Neural crest cell (in vitro differentiated cells): Measurements from ENCODE around the gene SERPINC1. TPM values are rescaled to one million over a fixed set of nuclear protein-coding genes. Genes with fewer than 3 reads are reported as not detected.

Experiments used
- DNase-seq: peaks from one replicate; pipeline ENCODE4 v3.0.0; 2021; ENCODE audit warnings: low read depth, mixed read lengths, low spot score
- H3K27ac Mint-ChIP-seq: one replicate; pipeline ENCODE4 v1.8.0; 2021; ENCODE audit warnings: mild to moderate bottlenecking, mixed read lengths; ENCODE audit not compliant: unreplicated experiment
- H3K27me3 Mint-ChIP-seq: 2 replicates; pipeline ENCODE4 v1.8.0; 2021; ENCODE audit warnings: low read depth, mild to moderate bottlenecking, mixed read lengths
- H3K36me3 Mint-ChIP-seq: 2 replicates; pipeline ENCODE4 v1.8.0; 2021; ENCODE audit warnings: low read depth, mild to moderate bottlenecking, mixed read lengths
- H3K4me1 Mint-ChIP-seq: 2 replicates; pipeline ENCODE4 v1.8.0; 2021; ENCODE audit warnings: mixed read lengths
- H3K4me3 Mint-ChIP-seq: one replicate; pipeline ENCODE4 v1.8.0; 2021; ENCODE audit warnings: mild to moderate bottlenecking, mixed read lengths
- H3K9me3 Mint-ChIP-seq: 2 replicates; pipeline ENCODE4 v1.8.0; 2021; ENCODE audit warnings: mixed read lengths
- total RNA-seq: library from RNA; stranded (reverse); gene quantifications from 2 replicates; pipeline ENCODE4 v1.2.1, GENCODE V29; 2021
- TF ChIP-seq, protein P1 (sequence below): fragments of 200-600 bp; sonication (generic); conservative IDR thresholded peaks from 2 replicates; pipeline ENCODE4 v1.5.0; 2021; ENCODE audit warnings: antibody characterized with exemption, mild to moderate bottlenecking

SERPINC1 gene
- total RNA-seq, 1 donor from 2014 or later = not detected

DNA sequence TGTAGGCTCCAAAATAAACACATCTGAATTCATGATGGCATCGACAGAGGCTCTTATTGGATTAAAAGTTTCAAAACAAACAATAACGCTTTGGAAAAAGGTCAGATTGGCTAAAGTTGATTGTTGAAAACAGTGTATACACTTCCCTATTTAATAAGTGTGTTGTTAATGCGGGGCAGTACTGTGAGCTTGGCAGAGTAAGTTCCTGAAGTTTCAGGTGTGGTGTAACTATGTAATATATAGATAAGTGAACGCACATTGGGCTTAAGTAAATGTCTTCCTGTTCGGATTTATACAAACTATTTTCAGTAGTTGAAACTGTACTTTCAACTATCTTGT is 48.1 kb downstream of the SERPINC1 start:
- peaks cover 44% of the 10 kb centered on the region for H3K36me3 Mint-ChIP-seq
- H3K9me3 Mint-ChIP-seq = no peaks in the 10 kb centered on the region
- H3K4me1 Mint-ChIP-seq = peaks cover 61% of the 10 kb centered on the region
- TF ChIP-seq, protein P1, sequence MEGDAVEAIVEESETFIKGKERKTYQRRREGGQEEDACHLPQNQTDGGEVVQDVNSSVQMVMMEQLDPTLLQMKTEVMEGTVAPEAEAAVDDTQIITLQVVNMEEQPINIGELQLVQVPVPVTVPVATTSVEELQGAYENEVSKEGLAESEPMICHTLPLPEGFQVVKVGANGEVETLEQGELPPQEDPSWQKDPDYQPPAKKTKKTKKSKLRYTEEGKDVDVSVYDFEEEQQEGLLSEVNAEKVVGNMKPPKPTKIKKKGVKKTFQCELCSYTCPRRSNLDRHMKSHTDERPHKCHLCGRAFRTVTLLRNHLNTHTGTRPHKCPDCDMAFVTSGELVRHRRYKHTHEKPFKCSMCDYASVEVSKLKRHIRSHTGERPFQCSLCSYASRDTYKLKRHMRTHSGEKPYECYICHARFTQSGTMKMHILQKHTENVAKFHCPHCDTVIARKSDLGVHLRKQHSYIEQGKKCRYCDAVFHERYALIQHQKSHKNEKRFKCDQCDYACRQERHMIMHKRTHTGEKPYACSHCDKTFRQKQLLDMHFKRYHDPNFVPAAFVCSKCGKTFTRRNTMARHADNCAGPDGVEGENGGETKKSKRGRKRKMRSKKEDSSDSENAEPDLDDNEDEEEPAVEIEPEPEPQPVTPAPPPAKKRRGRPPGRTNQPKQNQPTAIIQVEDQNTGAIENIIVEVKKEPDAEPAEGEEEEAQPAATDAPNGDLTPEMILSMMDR = no peak
- H3K27me3 Mint-ChIP-seq = peaks cover 8% of the 10 kb centered on the region
- DNase-seq = no peak
- H3K4me3 Mint-ChIP-seq = peak overlapping the region; percentile 100
- peak overlapping the region; percentile 38 for H3K27ac Mint-ChIP-seq

GRCh38 chr1:173868266-173869020 is 48.7 kb downstream of the SERPINC1 start, which contains the start of gene ZBTB37:
Gene ZBTB37, plus strand, starts transcription at chr1:173868380. Its CDS starts 1,846 bp downstream, at chr1:173870226.
- TF ChIP-seq, protein P1 = no peak
- H3K27ac Mint-ChIP-seq = peak within 1 kb of the TSS; percentile 99
- peaks cover 49% of the 10 kb centered on the region for H3K36me3 Mint-ChIP-seq

GRCh38 chr1:173867753-173868265 is 49.3 kb downstream of the SERPINC1 start, which contains the start of gene GAS5:
Gene GAS5, minus strand, starts transcription at chr1:173867989.
- DNase-seq = peak; percentile 96
- TF ChIP-seq, protein P1 = no peak
- Mint-ChIP-seq H3K36me3 (peaks cover 49% of the 10 kb centered on the region), H3K9me3 (no peaks in the 10 kb centered on the region), H3K27ac (peak within 1 kb of the TSS; percentile 99), H3K4me1 (peaks cover 62% of the 10 kb centered on the region), H3K4me3 (peak within 1 kb of the TSS; percentile 100), H3K27me3 (peaks cover 8% of the 10 kb centered on the region)

More at GRCh38 chr1:173868266-173869020, 48.7 kb downstream of the SERPINC1 start, which contains the start of gene ZBTB37:
- peak; percentile 74 for DNase-seq
- H3K27me3 Mint-ChIP-seq = peaks cover 8% of the 10 kb centered on the region
- H3K9me3 Mint-ChIP-seq = no peaks in the 10 kb centered on the region
- peaks cover 65% of the 10 kb centered on the region for H3K4me1 Mint-ChIP-seq
- H3K4me3 Mint-ChIP-seq = peak within 1 kb of the TSS; percentile 100

- Mint-ChIP-seq H3K4me1 (peaks cover 62% of the 10 kb centered on the region), H3K27ac (peak overlapping the region; percentile 99), H3K36me3 (peaks cover 52% of the 10 kb centered on the region), H3K9me3 (no peaks in the 10 kb centered on the region), H3K4me3 (peak overlapping the region; percentile 100), H3K27me3 (peaks cover 8% of the 10 kb centered on the region)
- TF ChIP-seq, protein P1 = no peak
- no peak for DNase-seq
Observed at GRCh38 chr1:173867141-173867752, 49.9 kb downstream of the SERPINC1 start.

DNA sequence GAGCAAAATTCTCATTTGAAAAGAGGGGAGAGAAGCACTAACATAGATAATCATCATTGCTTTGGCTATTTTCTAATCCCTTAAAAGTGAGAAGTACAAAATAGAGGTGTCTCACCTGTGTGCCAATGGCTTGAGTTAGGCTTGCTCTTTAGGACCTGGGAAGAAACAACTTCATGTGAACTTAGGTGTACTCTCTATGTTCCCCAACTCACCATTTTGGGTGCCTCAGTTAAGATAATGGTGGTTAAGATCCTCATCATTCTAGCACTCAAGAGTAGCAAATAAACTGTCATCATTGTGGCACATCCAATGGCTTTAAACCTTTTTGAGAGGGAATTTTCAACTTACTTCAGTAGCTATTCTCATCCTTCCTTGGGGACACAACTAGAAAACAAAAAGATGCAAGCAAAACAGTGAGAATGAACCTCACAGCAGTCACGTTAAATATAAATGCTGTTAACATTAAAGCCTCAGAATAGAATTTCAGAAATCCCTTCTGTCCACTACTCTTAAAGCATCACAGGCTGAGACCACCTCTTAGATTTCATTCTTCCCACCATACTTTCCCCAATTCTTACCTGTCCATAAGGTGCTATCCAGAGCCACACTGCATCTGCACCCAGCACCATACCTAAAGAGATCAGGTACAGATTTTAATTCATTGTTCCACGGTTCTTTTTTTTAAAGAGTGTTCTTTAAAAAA is 50.6 kb downstream of the SERPINC1 start:
- TF ChIP-seq, protein P1 = no peak
- Mint-ChIP-seq H3K27me3 (peaks cover 8% of the 10 kb centered on the region), H3K9me3 (no peaks in the 10 kb centered on the region), H3K4me1 (peaks cover 60% of the 10 kb centered on the region), H3K36me3 (peaks cover 53% of the 10 kb centered on the region), H3K4me3 (peak overlapping the region; percentile 100), H3K27ac (peak overlapping the region; percentile 99)
- no peak for DNase-seq
